NCI-H1417 (cell line): ENCODE data around the gene ACSF3.
A peak's percentile ranks its signal among the peaks of the same experiment; 100 is the strongest.

ENCODE experiments used
- DNase-seq, 3 experiments: peaks; one replicate each; lab custom pipeline; 2025; lab: John Stamatoyannopoulos, UW

The ACSF3 gene

DNA sequence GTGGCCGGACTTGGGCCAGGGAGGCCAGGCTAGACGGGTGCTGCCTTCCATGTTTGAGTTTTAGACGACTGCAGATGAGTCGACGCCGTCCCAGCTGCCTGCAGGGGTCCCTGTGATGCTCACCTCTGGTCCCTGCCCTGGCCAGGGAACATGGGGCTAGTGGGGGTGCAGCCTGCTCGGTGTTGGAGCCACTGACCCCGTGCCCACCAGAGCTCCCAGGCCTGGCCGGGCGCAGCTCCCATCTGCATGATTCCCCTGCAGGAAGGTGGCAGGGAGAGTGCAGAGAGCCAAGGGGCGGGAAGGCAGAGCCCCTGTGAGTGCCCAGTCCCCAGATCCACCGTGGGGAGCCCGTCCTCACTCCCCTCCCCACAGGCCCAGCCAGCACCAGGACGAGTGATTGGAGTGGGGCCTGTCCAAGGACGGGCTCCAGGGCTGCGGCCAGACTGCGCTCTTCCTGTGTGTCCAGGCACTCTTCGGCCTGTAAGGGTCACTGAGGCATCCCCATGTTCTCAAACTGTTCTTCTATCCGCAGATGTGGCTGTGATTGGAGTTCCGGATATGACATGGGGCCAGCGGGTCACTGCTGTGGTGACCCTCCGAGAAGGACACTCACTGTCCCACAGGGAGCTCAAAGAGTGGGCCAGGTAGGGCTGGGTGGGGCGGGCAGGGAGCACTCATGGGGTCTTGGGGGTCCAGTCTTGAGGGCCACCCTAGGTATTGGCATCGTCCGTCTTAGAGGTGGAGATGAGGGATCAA, 51.9 kb downstream of the ACSF3 start:
- DNase-seq = no peak

- no peak for DNase-seq
These were observed 52.8 kb downstream of the ACSF3 start for GRCh38 chr16:89146211-89147005.

- no peak for DNase-seq
These were observed 53.6 kb downstream of the ACSF3 start for GRCh38 chr16:89147085-89147817.

GRCh38 chr16:89149386-89149785, 55.7 kb downstream of the ACSF3 start:
- DNase-seq = peak in 1 of 3 experiments; percentile 6

DNA sequence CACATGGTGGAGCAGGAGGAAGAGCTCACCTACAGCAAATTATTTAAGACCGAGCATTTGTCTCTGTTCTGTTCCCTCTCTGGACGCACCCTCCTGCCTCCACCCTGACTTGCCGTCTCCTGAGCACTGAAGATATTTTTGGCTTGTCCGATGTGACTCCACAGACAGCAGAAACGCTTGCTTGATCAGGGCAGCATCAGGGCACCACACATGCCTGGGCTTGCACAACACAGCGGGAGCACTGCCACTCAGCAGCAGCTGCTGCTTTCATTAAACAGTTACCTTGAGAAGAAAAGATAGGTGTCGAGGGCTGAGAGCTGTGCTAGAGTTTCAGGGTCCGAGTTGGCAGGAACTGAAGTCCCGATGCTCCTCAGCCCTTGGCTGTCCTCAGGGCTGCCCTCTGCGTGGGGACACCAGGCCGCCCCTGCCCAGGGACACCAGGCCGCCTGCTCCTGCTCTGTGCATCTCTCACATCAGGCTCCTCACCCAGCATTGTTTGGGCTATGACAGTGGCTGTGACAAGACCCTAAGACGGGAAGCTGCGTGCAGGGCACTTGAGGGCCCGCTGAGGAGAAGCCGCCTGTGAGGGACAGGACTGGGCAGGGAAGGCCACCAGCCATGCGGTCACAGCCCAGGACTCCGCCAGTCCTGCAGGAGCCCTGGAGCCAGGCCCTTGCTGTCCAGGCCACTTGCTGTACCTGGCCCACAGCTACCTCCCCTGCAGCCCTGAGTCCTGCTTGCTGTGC, 56.6 kb downstream of the ACSF3 start:
- DNase-seq = peak in 2 of 3 experiments; percentile 35 to 62

GRCh38 chr16:89150981-89151380, 57.3 kb downstream of the ACSF3 start:
- DNase-seq = no peak

DNA sequence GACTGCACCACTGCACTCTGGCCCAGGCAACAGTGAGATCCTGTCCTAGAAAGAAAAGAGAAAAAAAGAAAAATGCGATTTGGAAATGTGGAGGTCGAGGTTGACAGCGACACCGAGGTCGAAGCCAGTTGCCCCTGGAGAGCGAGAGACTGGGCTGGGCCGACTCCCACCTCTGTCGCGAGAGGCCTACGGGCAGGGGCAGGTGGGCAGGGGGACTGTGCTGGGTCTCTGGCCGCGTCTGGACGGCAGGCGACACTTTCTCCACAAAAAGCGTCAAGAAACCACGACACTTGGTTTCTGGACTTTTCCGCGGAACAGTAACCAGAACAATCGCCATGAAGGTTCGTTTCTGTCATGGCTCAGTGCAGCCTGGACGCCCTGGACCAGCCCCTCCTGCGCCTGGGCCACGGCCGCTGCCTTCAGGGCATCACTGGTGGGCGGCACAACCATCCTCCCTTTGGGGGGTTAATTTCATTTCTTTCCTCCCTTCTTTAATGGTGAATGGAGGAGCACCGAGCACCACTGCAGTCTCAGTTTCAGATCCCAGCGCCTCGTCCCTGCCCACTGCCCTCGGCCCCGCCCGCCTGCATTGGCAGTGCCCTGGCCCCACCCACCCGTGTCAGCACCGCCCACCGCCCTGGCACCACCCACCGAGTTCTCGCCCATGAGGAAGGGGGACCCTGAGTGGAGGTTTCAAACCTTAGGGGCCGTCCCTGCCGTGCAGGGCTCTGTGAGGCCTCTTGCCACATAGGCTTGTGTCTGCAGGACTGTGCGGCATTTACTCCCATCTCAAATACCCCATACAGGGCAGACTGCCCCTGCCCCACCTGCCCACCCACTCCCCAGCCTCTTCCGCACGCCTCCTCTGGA, 59.4 kb downstream of the ACSF3 start:
- DNase-seq = no peak

- DNase-seq = no peak
These were observed 60.2 kb downstream of the ACSF3 start for GRCh38 chr16:89153848-89154271.

- no peak for DNase-seq
These were observed 60.9 kb downstream of the ACSF3 start for GRCh38 chr16:89154390-89155183.

DNA sequence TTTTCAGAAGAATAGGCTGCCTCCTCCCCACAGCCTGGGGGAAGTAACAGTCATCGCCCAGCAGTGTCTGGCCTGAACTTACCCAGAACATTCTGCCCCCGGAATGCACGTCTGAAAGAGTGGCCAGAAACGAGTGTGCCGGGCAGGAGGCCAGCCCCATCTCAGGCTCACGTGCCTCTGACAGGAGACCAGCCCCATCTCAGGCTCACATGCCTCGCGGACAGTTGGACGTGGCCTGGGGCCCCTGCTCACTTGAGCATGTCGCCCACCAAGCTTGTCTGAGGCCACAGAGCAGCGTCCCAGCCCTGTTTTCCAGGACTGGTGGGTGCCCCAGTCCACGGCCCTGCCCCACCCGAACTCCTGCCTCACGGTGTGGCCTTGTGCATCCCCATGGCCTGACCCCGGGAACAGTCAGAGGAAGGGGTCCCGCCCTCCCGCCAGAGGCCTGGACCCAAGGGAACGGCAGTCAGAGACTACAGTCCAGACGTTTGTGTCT, 61.6 kb downstream of the ACSF3 start:
- DNase-seq = no peak

- no peak for DNase-seq
These were observed 62.4 kb downstream of the ACSF3 start for GRCh38 chr16:89155851-89156739.

DNA sequence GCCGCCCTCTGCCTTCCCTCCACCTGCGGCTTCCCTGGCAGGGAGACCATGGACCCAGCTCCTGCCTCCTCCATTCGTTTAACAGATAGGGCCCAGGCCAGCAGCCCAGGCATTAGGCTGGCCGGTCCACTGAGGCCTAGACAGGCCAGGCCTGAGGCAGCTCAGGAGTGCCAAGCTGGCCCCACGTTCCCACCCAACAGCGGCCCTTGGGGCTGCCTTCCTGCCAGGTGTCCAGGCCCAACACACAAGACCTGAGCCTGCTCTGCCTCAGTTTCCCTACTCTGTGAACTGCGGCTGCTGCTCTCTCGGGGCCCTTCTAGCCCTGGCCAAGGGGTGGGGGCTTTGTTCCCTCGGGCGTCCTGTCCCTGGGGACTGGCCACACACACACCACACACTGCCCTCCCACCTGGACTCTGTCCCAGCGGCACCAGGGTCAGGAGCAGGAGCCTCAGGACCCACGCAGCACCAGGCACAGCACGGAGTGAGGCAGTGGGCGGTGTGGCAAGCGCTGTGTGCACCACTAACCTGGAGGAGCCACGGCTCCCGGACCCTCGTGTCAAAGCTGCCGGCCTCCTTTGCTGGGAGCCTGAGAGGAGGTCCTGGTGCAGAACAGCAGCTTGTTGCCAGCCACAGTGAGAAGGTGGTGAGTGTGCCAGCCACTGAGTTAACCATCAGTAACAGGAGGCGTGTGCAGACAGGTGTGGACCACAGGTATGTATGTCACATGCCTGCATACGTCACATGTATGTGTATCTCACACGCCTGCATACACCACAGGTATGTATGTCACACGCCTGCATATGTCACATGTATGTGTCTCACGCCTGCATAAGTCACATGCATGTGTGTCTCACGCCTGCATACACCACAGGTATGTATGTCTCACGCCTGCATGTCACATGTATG, 63.3 kb downstream of the ACSF3 start:
- DNase-seq = no peak

DNA sequence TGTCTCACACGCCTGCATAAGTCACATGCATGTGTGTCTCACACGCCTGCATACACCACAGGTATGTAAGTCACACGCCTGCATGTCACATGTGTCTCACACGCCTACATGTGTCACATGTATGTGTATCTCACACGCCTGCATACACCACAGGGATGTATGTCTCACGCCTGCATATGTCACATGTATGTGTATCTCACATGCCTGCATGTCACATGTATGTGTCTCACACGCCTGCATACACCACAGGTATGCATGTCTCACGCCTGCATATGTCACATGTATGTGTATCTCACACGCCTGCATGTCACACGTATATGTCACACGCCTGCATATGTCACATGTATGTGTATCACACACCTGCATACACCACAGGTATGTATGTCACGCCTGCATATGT, 64.1 kb downstream of the ACSF3 start:
- DNase-seq = no peak

DNA sequence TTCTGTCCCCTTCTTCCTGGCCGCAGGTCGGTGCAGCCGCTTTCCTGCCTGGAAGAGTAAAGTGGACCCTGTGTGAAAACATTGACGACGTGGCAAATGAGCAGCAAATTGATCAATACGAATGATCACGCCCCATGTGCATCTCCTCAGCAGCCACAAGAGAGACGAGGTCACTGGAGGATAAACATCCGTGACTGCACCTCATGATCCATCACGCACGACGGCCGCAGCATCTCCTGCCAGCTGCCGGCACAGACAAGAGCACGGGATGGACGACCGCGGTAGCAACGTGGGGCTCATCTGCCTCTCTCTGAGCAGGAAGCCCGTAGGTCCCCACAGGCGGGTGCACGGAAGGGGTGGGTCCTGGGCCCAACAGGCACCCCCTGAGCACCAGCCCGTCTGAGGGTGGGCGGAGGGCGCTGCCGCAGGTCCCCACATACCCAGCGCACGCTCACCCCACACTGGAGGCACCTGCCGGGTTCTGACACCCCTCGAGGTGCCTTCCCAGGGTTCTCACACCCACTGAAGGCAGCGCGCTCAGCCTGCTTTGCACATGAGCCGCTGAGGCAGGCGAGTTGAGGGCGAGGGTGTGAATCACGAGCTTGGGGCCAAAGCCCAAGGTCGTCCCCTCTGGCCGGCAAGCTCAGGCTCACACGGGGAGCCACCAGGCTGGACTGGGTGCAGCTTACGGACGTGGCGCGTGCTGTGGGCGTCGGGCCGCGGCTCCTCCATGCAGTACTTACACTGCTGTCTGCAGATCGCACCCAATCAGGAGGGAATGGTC, 65.6 kb downstream of the ACSF3 start:
- DNase-seq = no peak

DNA sequence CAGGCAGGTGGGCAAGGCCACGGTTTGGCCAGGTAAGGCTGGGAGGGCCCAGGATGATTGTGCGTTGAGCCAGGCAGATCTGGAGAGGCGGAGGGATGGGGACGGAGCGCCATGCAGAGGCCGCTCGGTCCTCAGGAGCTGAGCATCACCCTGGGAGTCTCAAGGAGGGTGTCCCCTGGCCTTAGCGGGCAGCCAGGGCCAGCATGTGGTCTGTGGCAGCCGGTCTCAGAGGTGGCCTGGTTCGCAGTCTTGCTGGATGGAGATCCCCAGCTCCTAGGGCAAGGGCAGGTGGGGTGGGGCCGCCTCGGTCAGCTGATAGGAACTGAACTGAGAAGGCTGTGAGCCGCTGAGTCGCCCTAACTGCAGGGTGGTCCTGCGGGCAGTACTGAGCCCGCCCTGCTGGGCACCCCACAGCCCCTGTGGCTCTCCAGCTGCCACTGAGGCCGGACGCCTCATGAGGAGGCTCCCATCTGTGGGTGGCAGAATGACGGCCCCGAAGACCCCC, 66.2 kb downstream of the ACSF3 start:
- no peak for DNase-seq

GRCh38 chr16:89160977-89161701, 67.5 kb downstream of the ACSF3 start:
- no peak for DNase-seq
